Endodermal cell (in vitro differentiated cells): Measurements from ENCODE around the gene SHROOM4. TPM values are rescaled to one million over a fixed set of nuclear protein-coding genes. Genes with fewer than 3 reads are reported as not detected.

Source experiments
- DNase-seq: peaks from one replicate; pipeline ENCODE4 v3.0.0-alpha.2; 2017
- H3K27ac ChIP-seq: 2 replicates; pipeline ENCODE4 v1.5.1; 2013; ENCODE audit warnings: mild to moderate bottlenecking, low read depth, low read length, moderate library complexity
- H3K27me3 ChIP-seq: 2 replicates; pipeline ENCODE4 v1.6.1; 2013; ENCODE audit warnings: mild to moderate bottlenecking, low read length, moderate library complexity; ENCODE audit not compliant: insufficient read depth, control insufficient read depth, poor library complexity, severe bottlenecking
- H3K36me3 ChIP-seq: 2 replicates; pipeline ENCODE4 v1.7.0; 2013; ENCODE audit warnings: mild to moderate bottlenecking, low read length, moderate library complexity; ENCODE audit not compliant: control insufficient read depth, insufficient read depth
- H3K4me1 ChIP-seq: one replicate; pipeline ENCODE4 v1.7.0; 2013; ENCODE audit warnings: low read length; ENCODE audit not compliant: control insufficient read depth, insufficient read depth
- H3K4me3 ChIP-seq: 2 replicates; pipeline ENCODE4 v1.5.1; 2013; ENCODE audit warnings: mild to moderate bottlenecking, low read length, moderate library complexity
- H3K9ac ChIP-seq: 2 replicates; pipeline ENCODE4 v1.6.1; 2013; ENCODE audit warnings: mild to moderate bottlenecking, low read length, moderate library complexity; ENCODE audit not compliant: poor library complexity, severe bottlenecking; ENCODE audit errors: extremely low read depth
- H3K9me3 ChIP-seq: 2 replicates; pipeline ENCODE4 v1.6.1; 2013; ENCODE audit warnings: mild to moderate bottlenecking, low read length, moderate library complexity; ENCODE audit not compliant: control insufficient read depth
- H3K27ac Mint-ChIP-seq: 2 replicates; pipeline ENCODE4 v1.8.0; 2020; ENCODE audit warnings: mixed read lengths
- H3K27me3 Mint-ChIP-seq: 2 replicates; pipeline ENCODE4 v1.8.0; 2021; ENCODE audit warnings: mild to moderate bottlenecking, mixed read lengths; ENCODE audit not compliant: insufficient read depth
- H3K36me3 Mint-ChIP-seq: 2 replicates; pipeline ENCODE4 v1.8.0; 2020; ENCODE audit warnings: low read depth, mixed read lengths
- H3K4me1 Mint-ChIP-seq: 2 replicates; pipeline ENCODE4 v1.8.0; 2020; ENCODE audit warnings: mixed read lengths
- H3K4me3 Mint-ChIP-seq: 2 replicates; pipeline ENCODE4 v1.8.0; 2020; ENCODE audit warnings: mild to moderate bottlenecking, moderate library complexity, mixed read lengths
- H3K9me3 Mint-ChIP-seq: 2 replicates; pipeline ENCODE4 v1.8.0; 2020; ENCODE audit warnings: mild to moderate bottlenecking, mixed read lengths
- CTCF ChIP-seq: fragments of 200-600 bp; sonication (generic); conservative IDR thresholded peaks from 2 replicates; pipeline ENCODE4 v1.5.0; 2021; ENCODE audit warnings: antibody characterized with exemption, mild to moderate bottlenecking
- WGBS, 2 experiments: methylation state at CpG; one replicate each; pipeline versions ENCODE4 v1.1.5 to v1.1.7; 2013; ENCODE audit warnings: missing lambda C conversion rate in 2 of 2, mixed read lengths in 1 of 2; ENCODE audit not compliant: insufficient coverage in 1 of 2, insufficient read length in 1 of 2; 5-methylcytosine and 5-hydroxymethylcytosine counted together
- total RNA-seq, 2 donors: library from RNA; stranded (reverse); fragmentation: NEBNext Ultra II Directional in 1 of 2; extraction: Animal tissue kit (Norgen Biotek cat#: 25700) in 1 of 2; gene quantifications; 2 replicates in 1 of 2; 3 replicates in 1 of 2; pipeline ENCODE4 v1.2.1, GENCODE V29; 2021

The SHROOM4 gene
- total RNA-seq, 2 donors from 2014 or later = 17.7 to 20.5 TPM

- WGBS, 2 experiments = no CpG with 5 or more reads among the region's 2 CpGs
- Mint-ChIP-seq H3K4me3 (no peak overlapping the region), H3K4me1 (peaks cover 11% of the 10 kb centered on the region), H3K36me3 (peaks cover 3% of the 10 kb centered on the region), H3K9me3 (peaks cover 38% of the 10 kb centered on the region), H3K27ac (no peak overlapping the region), H3K27me3 (no peaks in the 10 kb centered on the region)
- H3K36me3 ChIP-seq = peaks cover 4% of the 10 kb centered on the region
- no peak overlapping the region for H3K9ac ChIP-seq
- H3K27ac ChIP-seq = no peak overlapping the region
- no peaks in the 10 kb centered on the region for H3K27me3 ChIP-seq
- H3K9me3 ChIP-seq = no peaks in the 10 kb centered on the region
- no peak for DNase-seq
- H3K4me1 ChIP-seq = peaks cover 5% of the 10 kb centered on the region
- TF ChIP-seq CTCF = no peak
- no peak overlapping the region for H3K4me3 ChIP-seq
Observed at GRCh38 chrX:50776248-50776647, 37.7 kb downstream of the SHROOM4 start.

GRCh38 chrX:50771382-50771781, 42.6 kb downstream of the SHROOM4 start:
- 88% methylated on average over 1 of the region's 2 CpGs; no CpG with 5 or more reads in 1 of the 2 experiments for WGBS, 2 experiments
- no peak overlapping the region for H3K27ac Mint-ChIP-seq

GRCh38 chrX:50770702-50771101, 43.3 kb downstream of the SHROOM4 start:
- H3K9me3 ChIP-seq = no peaks in the 10 kb centered on the region
- no peaks in the 10 kb centered on the region for H3K27me3 ChIP-seq
- Mint-ChIP-seq H3K4me3 (no peak overlapping the region), H3K27ac (no peak overlapping the region), H3K4me1 (peaks cover 12% of the 10 kb centered on the region), H3K27me3 (no peaks in the 10 kb centered on the region), H3K9me3 (peaks cover 31% of the 10 kb centered on the region), H3K36me3 (no peaks in the 10 kb centered on the region)
- no peak for TF ChIP-seq CTCF
- DNase-seq = peak; percentile 44
- no peak overlapping the region for H3K9ac ChIP-seq
- no peaks in the 10 kb centered on the region for H3K4me1 ChIP-seq
- 91% methylated on average over 2 of the region's 2 CpGs; no CpG with 5 or more reads in 1 of the 2 experiments for WGBS, 2 experiments
- no peak overlapping the region for H3K4me3 ChIP-seq
- no peaks in the 10 kb centered on the region for H3K36me3 ChIP-seq
- no peak overlapping the region for H3K27ac ChIP-seq

More at GRCh38 chrX:50771382-50771781, 42.6 kb downstream of the SHROOM4 start:
- Mint-ChIP-seq H3K27me3 (no peaks in the 10 kb centered on the region), H3K36me3 (no peaks in the 10 kb centered on the region), H3K4me3 (no peak overlapping the region), H3K4me1 (peaks cover 12% of the 10 kb centered on the region), H3K9me3 (peaks cover 32% of the 10 kb centered on the region)
- H3K9me3 ChIP-seq = no peaks in the 10 kb centered on the region
- H3K36me3 ChIP-seq = no peaks in the 10 kb centered on the region
- H3K4me1 ChIP-seq = no peaks in the 10 kb centered on the region
- no peak overlapping the region for H3K27ac ChIP-seq
- H3K9ac ChIP-seq = no peak overlapping the region
- TF ChIP-seq CTCF = no peak
- H3K27me3 ChIP-seq = no peaks in the 10 kb centered on the region
- no peak for DNase-seq
- no peak overlapping the region for H3K4me3 ChIP-seq
